Adipocyte (in vitro differentiated cells): ENCODE results near the gene LST1.
A peak's percentile ranks its signal among the peaks of the same experiment; 100 is the strongest.
"Not testable (repeated sequence)": the region's sequence is repeated elsewhere in the genome, so short reads cannot be mapped to it uniquely, and the experiment has no call there.

Experiments used
- DNase-seq: peaks from one replicate; pipeline ENCODE4 v3.0.0-alpha.2; 2015; ENCODE audit warnings: low read depth
- H3K27me3 ChIP-seq: replicated peaks from 2 replicates; pipeline ENCODE4 v1.7.0; 2013; ENCODE audit warnings: mild to moderate bottlenecking, low read length, moderate library complexity; ENCODE audit not compliant: control insufficient read depth, insufficient read depth
- H3K36me3 ChIP-seq: 2 replicates; pipeline ENCODE4 v1.7.0; 2013; ENCODE audit warnings: low read length, mild to moderate bottlenecking, moderate library complexity; ENCODE audit not compliant: control insufficient read depth, insufficient read depth, severe bottlenecking
- H3K4me1 ChIP-seq: 2 replicates; pipeline ENCODE4 v1.7.0; 2013; ENCODE audit warnings: mild to moderate bottlenecking, low read length, moderate library complexity; ENCODE audit not compliant: control insufficient read depth, insufficient read depth
- H3K4me3 ChIP-seq: 2 replicates; pipeline ENCODE4 v1.7.0; 2013; ENCODE audit warnings: mild to moderate bottlenecking, low read length, moderate library complexity
- H3K9ac ChIP-seq: 2 replicates; pipeline ENCODE4 v1.7.0; 2013; ENCODE audit warnings: mild to moderate bottlenecking, low read length, moderate library complexity
- H3K9me3 ChIP-seq: 2 replicates; pipeline ENCODE4 v1.7.0; 2013; ENCODE audit warnings: mild to moderate bottlenecking, low read length, moderate library complexity; ENCODE audit not compliant: control insufficient read depth

LST1 gene

GRCh38 chr6:31547727-31548543 lies 38.1 kb upstream of the LST1 start:
- DNase-seq: no peak
- peaks cover 13% of the 10 kb centered on the region for H3K4me1 ChIP-seq
- H3K9me3 ChIP-seq: no peaks in the 10 kb centered on the region
- peak overlapping the region; percentile 91 for H3K9ac ChIP-seq
- no peaks in the 10 kb centered on the region for H3K27me3 ChIP-seq
- peak overlapping the region; percentile 84 for H3K4me3 ChIP-seq
- H3K36me3 ChIP-seq: peaks cover 23% of the 10 kb centered on the region

DNA sequence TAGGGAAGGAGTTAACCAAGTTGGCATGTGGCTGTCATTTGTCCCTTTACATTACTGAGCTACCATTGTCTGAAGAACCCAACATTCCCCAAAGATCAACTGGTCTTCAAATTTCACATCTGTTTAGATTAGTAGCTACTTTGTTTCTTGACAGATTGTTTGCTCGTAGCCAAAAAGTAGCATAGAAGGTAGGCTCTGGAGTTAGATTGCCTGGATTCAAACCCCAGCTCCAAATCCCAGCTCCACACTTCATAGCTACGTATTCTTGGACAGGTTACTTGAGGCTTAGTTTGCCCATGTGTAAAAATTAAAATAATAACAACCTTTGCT lies 37.6 kb upstream of the LST1 start:
- DNase-seq: no peak
- H3K4me3 ChIP-seq: peak overlapping the region; percentile 84
- no peaks in the 10 kb centered on the region for H3K9me3 ChIP-seq
- H3K4me1 ChIP-seq: peaks cover 13% of the 10 kb centered on the region
- no peaks in the 10 kb centered on the region for H3K27me3 ChIP-seq
- H3K9ac ChIP-seq: peak overlapping the region; percentile 91
- peaks cover 29% of the 10 kb centered on the region for H3K36me3 ChIP-seq

GRCh38 chr6:31551371-31551770 lies 34.7 kb upstream of the LST1 start:
- not testable (repeated sequence) for H3K27me3 ChIP-seq, H3K9me3 ChIP-seq, H3K9ac ChIP-seq, H3K4me3 ChIP-seq
- Histone ChIP-seq H3K4me1 (peaks cover 13% of the 10 kb centered on the region), H3K36me3 (peaks cover 43% of the 10 kb centered on the region)
- peak; percentile 17 for DNase-seq

GRCh38 chr6:31556307-31556706 lies 29.8 kb upstream of the LST1 start:
- H3K9me3 ChIP-seq: no peaks in the 10 kb centered on the region
- H3K36me3 ChIP-seq: peaks cover 46% of the 10 kb centered on the region
- H3K4me1 ChIP-seq: peaks cover 22% of the 10 kb centered on the region
- no peaks in the 10 kb centered on the region for H3K27me3 ChIP-seq
- no peak for DNase-seq
- no peak overlapping the region for H3K9ac ChIP-seq
- no peak overlapping the region for H3K4me3 ChIP-seq

DNA sequence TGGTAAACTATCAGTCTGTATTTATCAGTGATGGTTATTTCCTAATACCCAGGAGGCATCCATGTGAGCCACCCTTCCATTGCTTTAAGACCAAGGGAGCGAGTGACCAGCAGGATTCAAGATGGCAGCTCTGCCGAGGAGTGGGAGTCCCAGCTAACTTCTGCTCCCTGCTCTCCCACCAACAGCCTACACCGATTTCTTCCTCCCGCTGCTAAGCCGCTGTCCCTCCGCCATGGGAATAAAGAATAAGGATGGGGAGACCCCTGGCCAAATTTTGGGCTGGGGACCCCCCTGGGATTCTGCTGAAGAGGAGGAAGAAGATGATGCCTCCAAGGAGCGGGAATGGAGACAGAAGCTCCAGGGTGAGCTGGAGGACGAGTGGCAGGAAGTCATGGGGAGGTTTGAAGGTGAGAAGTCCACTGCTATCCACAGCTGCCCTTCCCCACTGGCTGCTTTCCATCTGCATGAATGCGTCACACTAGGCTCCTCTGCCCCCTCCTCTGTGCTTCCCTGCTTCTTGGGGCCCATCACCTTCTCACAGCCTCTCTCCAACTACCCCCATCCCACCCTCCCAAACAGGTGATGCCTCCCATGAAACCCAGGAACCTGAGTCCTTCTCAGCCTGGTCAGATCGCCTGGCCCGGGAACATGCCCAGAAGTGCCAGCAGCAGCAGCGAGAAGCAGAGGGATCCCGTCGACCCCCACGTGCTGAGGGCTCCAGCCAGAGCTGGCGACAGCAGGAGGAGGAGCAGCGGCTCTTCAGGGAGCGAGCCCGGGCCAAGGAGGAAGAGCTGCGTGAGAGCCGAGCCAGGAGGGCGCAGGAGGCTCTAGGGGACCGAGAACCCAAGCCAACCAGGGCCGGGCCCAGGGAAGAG lies 28.4 kb upstream of the LST1 start:
- Histone ChIP-seq H3K9me3 (no peaks in the 10 kb centered on the region), H3K36me3 (peaks cover 45% of the 10 kb centered on the region), H3K4me3 (no peak overlapping the region), H3K4me1 (peaks cover 22% of the 10 kb centered on the region), H3K27me3 (no peaks in the 10 kb centered on the region), H3K9ac (no peak overlapping the region)
- no peak for DNase-seq

DNA sequence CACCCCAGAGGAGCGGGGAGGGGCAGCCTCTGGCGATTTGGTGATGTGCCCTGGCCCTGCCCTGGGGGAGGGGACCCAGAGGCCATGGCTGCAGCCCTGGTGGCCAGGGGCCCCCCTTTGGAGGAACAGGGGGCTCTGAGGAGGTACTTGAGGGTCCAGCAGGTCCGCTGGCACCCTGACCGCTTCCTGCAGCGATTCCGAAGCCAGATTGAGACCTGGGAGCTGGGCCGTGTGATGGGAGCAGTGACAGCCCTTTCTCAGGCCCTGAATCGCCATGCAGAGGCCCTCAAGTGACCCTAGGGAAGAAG lies 27.8 kb upstream of the LST1 start:
- no peak overlapping the region for H3K4me3 ChIP-seq
- no peaks in the 10 kb centered on the region for H3K27me3 ChIP-seq
- peaks cover 26% of the 10 kb centered on the region for H3K4me1 ChIP-seq
- peaks cover 42% of the 10 kb centered on the region for H3K36me3 ChIP-seq
- no peaks in the 10 kb centered on the region for H3K9me3 ChIP-seq
- DNase-seq: no peak
- H3K9ac ChIP-seq: no peak overlapping the region

DNA sequence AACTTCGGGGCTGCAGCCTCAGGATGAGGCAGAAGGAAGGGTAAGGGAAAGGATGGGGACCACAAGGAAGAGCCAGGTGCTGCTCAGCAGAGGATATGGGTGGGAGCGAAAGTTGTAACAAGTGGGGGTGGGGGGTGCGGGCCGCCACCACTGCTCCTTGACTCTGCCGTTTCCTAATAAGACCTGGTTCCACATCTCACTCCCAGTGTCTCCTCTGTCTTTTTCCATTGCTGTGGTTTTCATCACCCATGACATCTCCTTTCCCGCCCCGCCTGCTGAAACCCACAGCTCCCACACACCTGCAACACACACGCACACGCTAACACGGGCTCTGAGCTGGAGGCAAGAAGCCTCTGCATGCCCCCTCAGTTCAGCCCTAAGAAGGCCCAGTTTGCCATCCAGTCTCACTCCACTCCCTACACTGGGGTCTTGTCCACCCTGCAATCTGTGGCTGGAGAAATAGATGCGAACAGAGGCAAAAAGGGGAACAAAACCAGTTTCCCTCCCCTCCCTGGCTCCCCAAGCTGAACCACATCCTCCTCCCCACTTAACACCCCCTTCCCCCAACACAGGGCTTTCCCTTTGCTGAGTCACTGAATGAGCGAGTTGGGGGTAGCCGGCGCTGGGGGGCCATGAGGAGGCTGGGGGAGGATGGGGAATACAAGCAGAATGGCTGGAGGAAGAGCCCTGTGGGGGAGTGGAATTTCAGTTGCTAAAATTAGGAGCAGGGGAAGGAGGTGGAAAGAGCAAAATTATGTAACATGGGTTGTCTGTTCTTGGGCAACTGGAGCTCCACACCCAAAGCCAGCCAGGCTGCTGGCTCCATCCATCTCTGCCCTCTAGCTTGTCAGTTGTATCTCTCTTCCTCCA lies 27.2 kb upstream of the LST1 start:
- Histone ChIP-seq H3K4me3 (no peak overlapping the region), H3K4me1 (peaks cover 31% of the 10 kb centered on the region), H3K9ac (no peak overlapping the region), H3K27me3 (no peaks in the 10 kb centered on the region), H3K36me3 (peaks cover 39% of the 10 kb centered on the region), H3K9me3 (no peaks in the 10 kb centered on the region)
- no peak for DNase-seq

DNA sequence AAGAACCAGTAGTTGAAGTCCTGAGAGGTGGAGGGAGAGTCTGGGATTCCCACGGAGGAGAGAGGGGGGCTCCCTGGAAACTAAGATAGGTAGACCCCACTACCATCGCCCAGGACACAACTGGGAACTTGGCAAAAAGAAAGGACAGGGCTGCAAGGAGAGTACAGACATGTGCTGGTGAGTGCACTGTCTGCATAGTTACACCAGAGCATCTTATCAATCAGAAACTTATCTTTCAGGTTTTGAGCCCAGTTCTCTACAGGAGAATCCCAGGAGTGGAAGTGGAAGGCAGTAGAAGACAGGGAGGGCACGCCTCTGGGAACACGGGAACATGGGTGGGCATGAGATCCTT lies 26.5 kb upstream of the LST1 start:
- Histone ChIP-seq H3K4me1 (peaks cover 31% of the 10 kb centered on the region), H3K9me3 (no peaks in the 10 kb centered on the region), H3K36me3 (peaks cover 33% of the 10 kb centered on the region), H3K4me3 (no peak overlapping the region), H3K9ac (no peak overlapping the region), H3K27me3 (no peaks in the 10 kb centered on the region)
- no peak for DNase-seq

GRCh38 chr6:31559958-31560696 lies 25.9 kb upstream of the LST1 start:
- Histone ChIP-seq H3K4me3 (no peak overlapping the region), H3K27me3 (no peaks in the 10 kb centered on the region), H3K9me3 (no peaks in the 10 kb centered on the region), H3K36me3 (peaks cover 31% of the 10 kb centered on the region), H3K9ac (no peak overlapping the region), H3K4me1 (peaks cover 31% of the 10 kb centered on the region)
- peak; percentile 10 for DNase-seq

- Histone ChIP-seq H3K36me3 (peaks cover 31% of the 10 kb centered on the region), H3K27me3 (no peaks in the 10 kb centered on the region), H3K4me3 (no peak overlapping the region), H3K9me3 (no peaks in the 10 kb centered on the region), H3K4me1 (peaks cover 31% of the 10 kb centered on the region), H3K9ac (no peak overlapping the region)
- no peak for DNase-seq
Observed at GRCh38 chr6:31560697-31561058, 25.4 kb upstream of the LST1 start.
